DOHH2 (cell line): Measurements from ENCODE around the gene DISC1.

Experiments
- CTCF ChIP-seq: fragments of 200-600 bp; sonication (generic); IDR thresholded peaks from one replicate; pipeline ENCODE4 v1.5.1; 2014; ENCODE audit warnings: antibody characterized with exemption, mild to moderate bottlenecking, low read depth, low read length; ENCODE audit not compliant: poor library complexity, severe bottlenecking
- EZH2phosphoT487 ChIP-seq: fragments of 200-600 bp; sonication (generic); IDR thresholded peaks from 2 replicates; pipeline ENCODE4 v1.6.1; 2017; ENCODE audit warnings: borderline replicate concordance, mild to moderate bottlenecking, antibody characterized with exemption, low read length, moderate library complexity, mixed read lengths

- TF ChIP-seq CTCF (no peak), EZH2phosphoT487 (no peak)
Measured at GRCh38 chr1:231678011-231678432, 51.4 kb downstream of the DISC1 start.
